SK-N-SH (cell line): ENCODE data around the gene SORL1. TPM values are rescaled to one million over a fixed set of nuclear protein-coding genes. Genes with fewer than 3 reads are reported as not detected.
A peak's percentile ranks its signal among the peaks of the same experiment; 100 is the strongest.

Experiments
- CTCF ChIA-PET: fragments of 300-600, 350-600 bp; formaldehyde crosslinking; extraction: SDS; loops from one replicate; lab custom pipeline; 2021; lab: Yijun Ruan, JAX
- POLR2A ChIA-PET: fragments of 350-600 bp; sonication (Branson Sonifier 250); formaldehyde crosslinking; extraction: SDS; loops from one replicate; lab custom pipeline; 2020; ENCODE audit warnings: antibody characterized with exemption, inconsistent platforms; lab: Yijun Ruan, JAX
- DNase-seq: peaks from one replicate; pipeline ENCODE4 v3.0.0; 2012
- H2AFZ ChIP-seq: fragments of 200-600 bp; sonication (generic); 2 replicates; pipeline ENCODE4 v1.8.1; 2016; ENCODE audit warnings: antibody characterized with exemption, mild to moderate bottlenecking, low read depth
- H3F3A ChIP-seq: fragments of 200-600 bp; sonication (generic); replicated peaks from 2 replicates; pipeline ENCODE3; 2016; ENCODE audit warnings: antibody characterized with exemption, mild to moderate bottlenecking; ENCODE audit not compliant: insufficient read depth
- H3K27ac ChIP-seq, 2 experiments: fragments of 200-500 bp in 1 of 2; fragments of 200-600 bp in 1 of 2; sonication (Bioruptor generic) in 1 of 2; sonication (generic), shearing (Covaris generic) in 1 of 2; 2 replicates each; pipeline versions ENCODE4 v1.5.1 to v1.6.1; 2014 to 2016; ENCODE audit warnings: low read depth in 2 of 2, inconsistent platforms in 1 of 2, low read length in 1 of 2, mild to moderate bottlenecking in 1 of 2, mixed read lengths in 1 of 2
- H3K27me3 ChIP-seq: fragments of 200-600 bp; sonication (generic), shearing (Covaris generic); 2 replicates; pipeline ENCODE4 v1.6.1; 2016; ENCODE audit warnings: mixed run types; ENCODE audit not compliant: insufficient read depth
- H3K36me3 ChIP-seq, 2 experiments: fragments of 200-500 bp in 1 of 2; fragments of 200-600 bp in 1 of 2; sonication (Bioruptor generic) in 1 of 2; sonication (generic) in 1 of 2; replicated peaks in 1 of 2; 2 replicates each; pipeline versions ENCODE3 to v1.5.1; 2014 to 2016; ENCODE audit warnings: low read length in 1 of 2, mild to moderate bottlenecking in 1 of 2; ENCODE audit not compliant: insufficient read depth in 2 of 2, control insufficient read depth in 1 of 2
- H3K4me1 ChIP-seq, 2 experiments: fragments of 200-500 bp in 1 of 2; fragments of 200-600 bp in 1 of 2; sonication (Bioruptor generic) in 1 of 2; sonication (generic), shearing (Covaris generic) in 1 of 2; 2 replicates each; pipeline versions ENCODE4 v1.5.1 to v1.6.1; 2014 to 2016; ENCODE audit warnings: low read depth in 1 of 2, low read length in 1 of 2, mixed run types in 1 of 2; ENCODE audit not compliant: insufficient read depth in 2 of 2, control insufficient read depth in 1 of 2
- H3K4me2 ChIP-seq: fragments of 200-600 bp; sonication (generic), shearing (Covaris generic); 2 replicates; pipeline ENCODE4 v1.6.1; 2017; ENCODE audit warnings: mixed run types
- H3K4me3 ChIP-seq, 2 experiments: fragments of 200-500 bp in 1 of 2; fragments of 200-600 bp in 1 of 2; sonication (Bioruptor generic) in 1 of 2; sonication (generic), shearing (Covaris generic) in 1 of 2; 2 replicates each; pipeline versions ENCODE4 v1.5.1 to v1.8.1; 2014 to 2016; ENCODE audit warnings: low read depth in 2 of 2, inconsistent platforms in 1 of 2, low read length in 1 of 2, mild to moderate bottlenecking in 1 of 2, mixed read lengths in 1 of 2, moderate library complexity in 1 of 2
- H3K79me2 ChIP-seq: fragments of 200-600 bp; sonication (generic); 2 replicates; pipeline ENCODE4 v1.8.1; 2017; ENCODE audit warnings: mild to moderate bottlenecking; ENCODE audit not compliant: insufficient read depth
- H3K9ac ChIP-seq: fragments of 200-600 bp; sonication (generic); 2 replicates; pipeline ENCODE4 v1.6.1; 2017; ENCODE audit warnings: mixed run types
- H3K9me2 ChIP-seq: fragments of 200-600 bp; sonication (generic); 2 replicates; pipeline ENCODE4 v1.6.1; 2017; ENCODE audit warnings: mixed run types
- H3K9me3 ChIP-seq: fragments of 200-600 bp; sonication (generic); 2 replicates; pipeline ENCODE4 v1.6.1; 2017; ENCODE audit warnings: mixed run types, mild to moderate bottlenecking, moderate library complexity
- H4K20me1 ChIP-seq: fragments of 200-600 bp; sonication (generic); 2 replicates; pipeline ENCODE4 v1.6.1; 2017; ENCODE audit warnings: mild to moderate bottlenecking, mixed run types; ENCODE audit not compliant: insufficient read depth
- EZH2phosphoT487 ChIP-seq: fragments of 200-600 bp; sonication (generic); IDR thresholded peaks from 2 replicates; pipeline ENCODE4 v1.6.1; 2017; ENCODE audit warnings: low read depth, mixed run types, mild to moderate bottlenecking, antibody characterized with exemption, moderate library complexity, borderline replicate concordance
- FOSL2 ChIP-seq: IDR thresholded peaks from 2 replicates; pipeline ENCODE4 v1.4.0; 2012; ENCODE audit warnings: low read depth, mild to moderate bottlenecking, moderate library complexity, borderline replicate concordance
- FOXM1 ChIP-seq: IDR thresholded peaks from 2 replicates; pipeline ENCODE4 v1.4.0; 2012; ENCODE audit warnings: low read depth, mild to moderate bottlenecking
- GATA2 ChIP-seq: sonication (generic); formaldehyde crosslinking; IDR thresholded peaks from 2 replicates; pipeline ENCODE4 v1.5.0; 2020; ENCODE audit warnings: mild to moderate bottlenecking, missing genetic modification reagents
- IRF3 ChIP-seq: fragments of 150-350 bp; IDR thresholded peaks from 2 replicates; pipeline ENCODE4 v1.6.1; 2016; ENCODE audit warnings: mild to moderate bottlenecking, low read depth, low read length
- MEF2A ChIP-seq: IDR thresholded peaks from 2 replicates; pipeline ENCODE4 v1.4.0; 2012; ENCODE audit warnings: low read depth, borderline replicate concordance
- MXI1 ChIP-seq: IDR thresholded peaks from 2 replicates; pipeline ENCODE4 v1.6.1; 2012; ENCODE audit warnings: mild to moderate bottlenecking, low read depth, low read length, improper control_type of control experiment
- NRF1 ChIP-seq: IDR thresholded peaks from 2 replicates; pipeline ENCODE4 v1.6.1; 2012; ENCODE audit warnings: low read depth, mild to moderate bottlenecking, low read length
- PBX3 ChIP-seq: IDR thresholded peaks from 2 replicates; pipeline ENCODE4; 2012
- RFX5 ChIP-seq: IDR thresholded peaks from 2 replicates; pipeline ENCODE4 v1.6.1; 2012; ENCODE audit warnings: mild to moderate bottlenecking, improper control_type of control experiment, low read length
- SIN3A ChIP-seq: IDR thresholded peaks from 2 replicates; pipeline ENCODE4 v1.6.1; 2012; ENCODE audit warnings: low read depth, mild to moderate bottlenecking, low read length, moderate library complexity, borderline replicate concordance
- SMC3 ChIP-seq: IDR thresholded peaks from 2 replicates; pipeline ENCODE4 v1.6.1; 2012; ENCODE audit warnings: low read depth, low read length, improper control_type of control experiment
- TCF12 ChIP-seq: IDR thresholded peaks from 2 replicates; pipeline ENCODE4 v1.4.0; 2012
- USF1 ChIP-seq: IDR thresholded peaks from 2 replicates; pipeline ENCODE4 v1.4.0; 2012; ENCODE audit warnings: low read depth, borderline replicate concordance
- USF2 ChIP-seq: fragments of 150-350 bp; IDR thresholded peaks from 2 replicates; pipeline ENCODE4 v1.6.1; 2017; ENCODE audit warnings: antibody characterized with exemption, low read length, low read depth, borderline replicate concordance
- YY1 ChIP-seq: IDR thresholded peaks from 2 replicates; pipeline ENCODE4 v1.4.0; 2012; ENCODE audit warnings: low read depth, mild to moderate bottlenecking
- ZBTB33 ChIP-seq: IDR thresholded peaks from 2 replicates; pipeline ENCODE4 v1.4.0; 2012; ENCODE audit warnings: low read depth, borderline replicate concordance
- WGBS: methylation state at CpG from one replicate; pipeline ENCODE4 v1.1.6; 2017; ENCODE audit warnings: low lambda C conversion rate; 5-methylcytosine and 5-hydroxymethylcytosine counted together
- polyA plus RNA-seq, 3 experiments: library from polyadenylated mRNA; depleted of rRNA; stranded (reverse); fragments of >200 nt; gene quantifications; 2 replicates each; pipeline ENCODE4 v1.2.3, GENCODE V29; 2012

SORL1 gene
- polyA plus RNA-seq, 1 of the 3 experiments (the other 2 are of a cell fraction), result 7.1 TPM

GRCh38 chr11:121464352-121464946 lies 12.3 kb downstream of the SORL1 start (continued):
- TF ChIP-seq ZBTB33, result 0 out of 2 replicates have a peak, but pooled peaks have one; percentile 73
- TF ChIP-seq SIN3A, result peak; percentile 88
- TF ChIP-seq USF1, result 0 out of 2 replicates have a peak, but pooled peaks have one; percentile 9
- TF ChIP-seq MEF2A, result peak; percentile 71; the same call in 1 of the 2 replicates
- no peak for TF ChIP-seq RFX5
- TF ChIP-seq IRF3, result no peak

- Histone ChIP-seq H3K27me3 (no peaks in the 10 kb centered on the region), H3K36me3 (no peaks in the 10 kb centered on the region), H3K4me2 (peak overlapping the region; percentile 63; the same call in 1 of the 2 replicates), H3F3A (peaks cover 19% of the 10 kb centered on the region), H2AFZ (no peak overlapping the region), H3K9me3 (no peaks in the 10 kb centered on the region), H3K4me3 (no peak overlapping the region), H3K9me2 (no peaks in the 10 kb centered on the region), H3K4me1 (peaks cover 32 to 35% of the 10 kb centered on the region in 2 experiments), H4K20me1 (no peaks in the 10 kb centered on the region), H3K27ac (peak overlapping the region in 1 of 2 experiments; percentile 72; a peak in 2 of 4 replicates), H3K79me2 (no peaks in the 10 kb centered on the region), H3K9ac (no peak overlapping the region)
- 62% methylated on average over 7 of the region's 8 CpGs for WGBS
- ChIA-PET CTCF (interaction anchor here (0.8 kb wide), 1 partner anchor 29 kb away, joined by 3 read pairs; no protein-coding TSS in a partner anchor), POLR2A (no interaction called here)
- no peak for DNase-seq
- TF ChIP-seq FOSL2, result no peak
- TF ChIP-seq FOXM1, result no peak
- no peak for TF ChIP-seq ZBTB33
- no peak for TF ChIP-seq TCF12
- no peak for TF ChIP-seq SMC3
- TF ChIP-seq YY1, result no peak
- no peak for TF ChIP-seq NRF1
- no peak for TF ChIP-seq EZH2phosphoT487
- TF ChIP-seq MXI1, result no peak
- no peak for TF ChIP-seq IRF3
- no peak for TF ChIP-seq USF2
- TF ChIP-seq PBX3, result no peak
- no peak for TF ChIP-seq MEF2A
- TF ChIP-seq GATA2, result no peak
Measured at GRCh38 chr11:121465709-121466062, 13.6 kb downstream of the SORL1 start.
